Activated T-cell treated with anti-CD3 and anti-CD28 coated beads for 1 hour (primary cell): ENCODE data around the gene ABLIM1.

Experiments used
- DNase-seq: peaks from one replicate; pipeline ENCODE4 v3.0.0-alpha.2; 2020; ENCODE audit warnings: low read depth

The ABLIM1 gene

GRCh38 chr10:114518401-114519305, 139.4 kb downstream of the ABLIM1 start:
- no peak for DNase-seq

GRCh38 chr10:114517368-114518250, 140.5 kb downstream of the ABLIM1 start:
- no peak for DNase-seq

- DNase-seq = no peak
Measured at GRCh38 chr10:114516356-114516755, 141.7 kb downstream of the ABLIM1 start.

GRCh38 chr10:114515298-114515914, 142.7 kb downstream of the ABLIM1 start:
- DNase-seq = no peak

- DNase-seq = no peak
Measured at GRCh38 chr10:114513381-114513792, 144.7 kb downstream of the ABLIM1 start.

GRCh38 chr10:114511881-114512280, 146.2 kb downstream of the ABLIM1 start:
- no peak for DNase-seq

GRCh38 chr10:114508376-114508775, 149.7 kb downstream of the ABLIM1 start:
- DNase-seq = no peak

GRCh38 chr10:114507449-114507848, 150.6 kb downstream of the ABLIM1 start:
- DNase-seq = no peak

- DNase-seq = no peak
Measured at GRCh38 chr10:114506871-114507385, 151.1 kb downstream of the ABLIM1 start.

- no peak for DNase-seq
Measured at GRCh38 chr10:114504769-114505579, 153.1 kb downstream of the ABLIM1 start.

- no peak for DNase-seq
Measured at GRCh38 chr10:114502074-114502473, 156.0 kb downstream of the ABLIM1 start.

GRCh38 chr10:114501650-114502049, 156.4 kb downstream of the ABLIM1 start:
- no peak for DNase-seq

GRCh38 chr10:114500643-114501042, 157.4 kb downstream of the ABLIM1 start:
- no peak for DNase-seq

GRCh38 chr10:114499630-114500190, 158.4 kb downstream of the ABLIM1 start:
- no peak for DNase-seq

GRCh38 chr10:114499116-114499515, 159.0 kb downstream of the ABLIM1 start:
- DNase-seq = no peak

- no peak for DNase-seq
Measured at GRCh38 chr10:114498413-114499111, 159.5 kb downstream of the ABLIM1 start.

- no peak for DNase-seq
Measured at GRCh38 chr10:114495303-114495702, 162.8 kb downstream of the ABLIM1 start.

- no peak for DNase-seq
Measured at GRCh38 chr10:114492351-114493037, 165.6 kb downstream of the ABLIM1 start.

- no peak for DNase-seq
Measured at GRCh38 chr10:114491933-114492332, 166.1 kb downstream of the ABLIM1 start.

GRCh38 chr10:114491419-114491818, 166.7 kb downstream of the ABLIM1 start:
- DNase-seq = no peak
